HEK293T (cell line): ENCODE data around the gene HNRNPUL2.

Source experiments
- ARNT ChIP-seq: fragments of 450-650 bp; IDR thresholded peaks from 2 replicates; pipeline ENCODE4 v1.6.1; 2017; ENCODE audit warnings: mild to moderate bottlenecking
- CTBP1 ChIP-seq: fragments of 450-650 bp; IDR thresholded peaks from 2 replicates; pipeline ENCODE4 v1.6.1; 2016; ENCODE audit warnings: borderline replicate concordance
- ELF4 ChIP-seq: fragments of 450-650 bp; IDR thresholded peaks from 2 replicates; pipeline ENCODE4 v1.6.1; 2017; ENCODE audit warnings: antibody characterized with exemption
- FOXK2 ChIP-seq: fragments of 450-650 bp; IDR thresholded peaks from 2 replicates; pipeline ENCODE4 v1.6.1; 2016; ENCODE audit warnings: mild to moderate bottlenecking
- HDGF ChIP-seq: fragments of 450-650 bp; IDR thresholded peaks from 2 replicates; pipeline ENCODE4 v1.6.1; 2017; ENCODE audit warnings: antibody characterized with exemption, borderline replicate concordance
- NFRKB ChIP-seq: fragments of 450-650 bp; IDR thresholded peaks from 2 replicates; pipeline ENCODE4 v1.6.1; 2016; ENCODE audit warnings: mild to moderate bottlenecking, moderate library complexity
- SP1 ChIP-seq: fragments of 450-650 bp; IDR thresholded peaks from 2 replicates; pipeline ENCODE4 v1.6.1; 2017
- SUZ12 ChIP-seq: fragments of 450-650 bp; IDR thresholded peaks from 2 replicates; pipeline ENCODE4 v1.6.1; 2016; ENCODE audit warnings: mild to moderate bottlenecking
- TARDBP ChIP-seq: fragments of 450-650 bp; IDR thresholded peaks from 2 replicates; pipeline ENCODE4 v1.6.1; 2016

GRCh38 chr11:62737196-62737595 lies 9.9 kb upstream of the HNRNPUL2 start:
- no peak for TF ChIP-seq TARDBP
- TF ChIP-seq CTBP1, result no peak
- TF ChIP-seq ELF4, result no peak
- TF ChIP-seq NFRKB, result no peak
- no peak for TF ChIP-seq HDGF
- no peak for TF ChIP-seq FOXK2
- TF ChIP-seq SUZ12, result no peak
- TF ChIP-seq SP1, result no peak
- no peak for TF ChIP-seq ARNT
